SH-SY5Y (cell line): ENCODE measurements around the gene KCNAB1.

Experiments
- GATA2 ChIP-seq: IDR thresholded peaks from 2 replicates; pipeline ENCODE4 v1.6.1; 2011; ENCODE audit warnings: mild to moderate bottlenecking, low read depth, low read length
- GATA3 ChIP-seq: IDR thresholded peaks from 2 replicates; pipeline ENCODE4 v1.6.1; 2011; ENCODE audit warnings: low read depth, mild to moderate bottlenecking, low read length, moderate library complexity

DNA sequence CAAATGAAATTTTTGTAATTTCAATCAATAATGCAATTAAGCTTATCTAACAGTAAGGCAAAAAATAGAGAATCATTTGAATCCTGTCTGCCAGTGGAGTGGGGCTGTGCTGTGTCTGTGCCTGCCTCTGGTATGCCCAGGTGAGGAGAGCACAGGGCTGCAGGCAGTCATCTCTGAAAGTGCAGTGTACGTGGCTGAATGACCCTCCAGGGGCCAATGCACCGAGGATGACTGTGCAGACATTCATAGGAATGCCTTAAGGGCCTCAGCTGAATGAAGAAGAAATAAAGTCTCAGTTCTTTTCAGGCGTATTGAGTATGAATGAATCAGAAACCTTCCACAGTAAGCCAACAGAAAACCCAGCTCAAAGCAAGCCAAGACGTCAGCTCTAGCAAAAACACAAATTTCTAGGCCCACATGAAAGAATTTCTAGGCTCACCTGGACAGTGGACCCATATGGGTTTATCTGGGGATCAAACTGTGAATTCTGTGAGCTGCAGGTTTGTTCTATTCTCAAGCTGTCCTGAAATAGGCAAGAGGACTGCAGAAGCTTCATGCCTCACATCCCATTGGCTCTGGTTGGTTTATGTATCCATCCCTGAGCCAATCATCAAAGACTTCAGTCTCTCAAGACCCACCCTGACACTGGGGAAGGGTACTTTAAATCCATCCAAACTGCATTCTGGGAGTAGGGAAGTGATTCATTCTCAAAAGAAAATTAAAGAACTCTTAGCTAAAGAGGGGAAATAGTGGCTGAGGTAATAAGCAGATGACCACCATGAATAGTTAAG is 311.2 kb downstream of the KCNAB1 start:
- TF ChIP-seq GATA3 (no peak), GATA2 (no peak)
